GM19023 (cell line): ENCODE results near the gene SUPT3H.

Experiments
- ATAC-seq: cut with Tn5 transposase; IDR thresholded peaks from one replicate; pipeline ENCODE4 v1.9.1; 2021; ENCODE audit warnings: mild to moderate bottlenecking, moderate library complexity; ENCODE audit not compliant: unreplicated experiment

SUPT3H gene

GRCh38 chr6:44966449-44967092, 411.2 kb downstream of the SUPT3H start:
- no peak for ATAC-seq

- no peak for ATAC-seq
Measured at GRCh38 chr6:44965708-44966107, 412.0 kb downstream of the SUPT3H start.

- ATAC-seq: no peak
Measured at GRCh38 chr6:44960898-44961297, 416.8 kb downstream of the SUPT3H start.

- ATAC-seq: no peak
Measured at GRCh38 chr6:44959651-44960050, 418.1 kb downstream of the SUPT3H start.

GRCh38 chr6:44957156-44957555, 420.6 kb downstream of the SUPT3H start:
- no peak for ATAC-seq

GRCh38 chr6:44956396-44956795, 421.3 kb downstream of the SUPT3H start:
- no peak for ATAC-seq

- ATAC-seq: no peak
Measured at GRCh38 chr6:44955145-44955544, 422.6 kb downstream of the SUPT3H start.

- ATAC-seq: no peak
Measured at GRCh38 chr6:44954281-44954680, 423.5 kb downstream of the SUPT3H start.

- ATAC-seq: no peak
Measured at GRCh38 chr6:44951253-44951747, 426.4 kb downstream of the SUPT3H start.

- ATAC-seq: no peak
Measured at GRCh38 chr6:44949596-44950201, 428.0 kb downstream of the SUPT3H start.

- ATAC-seq: no peak
Measured at GRCh38 chr6:44943541-44943940, 434.2 kb downstream of the SUPT3H start.

GRCh38 chr6:44942798-44943197, 434.9 kb downstream of the SUPT3H start:
- ATAC-seq: no peak

- no peak for ATAC-seq
Measured at GRCh38 chr6:44942201-44942600, 435.5 kb downstream of the SUPT3H start.

- ATAC-seq: no peak
Measured at GRCh38 chr6:44940367-44940766, 437.4 kb downstream of the SUPT3H start.

GRCh38 chr6:44935693-44936300, 441.9 kb downstream of the SUPT3H start:
- no peak for ATAC-seq

GRCh38 chr6:44933108-44933507, 444.6 kb downstream of the SUPT3H start:
- no peak for ATAC-seq

GRCh38 chr6:44932651-44933091, 445.1 kb downstream of the SUPT3H start:
- no peak for ATAC-seq

- no peak for ATAC-seq
Measured at GRCh38 chr6:44931385-44931784, 446.3 kb downstream of the SUPT3H start.

- ATAC-seq: no peak
Measured at GRCh38 chr6:44926556-44926955, 451.2 kb downstream of the SUPT3H start.

GRCh38 chr6:44925100-44925739, 452.5 kb downstream of the SUPT3H start:
- no peak for ATAC-seq

- ATAC-seq: no peak
Measured at GRCh38 chr6:44923444-44923843, 454.3 kb downstream of the SUPT3H start.

GRCh38 chr6:44921798-44922197, 455.9 kb downstream of the SUPT3H start:
- no peak for ATAC-seq
